NCI-H446 (cell line): ENCODE results near the gene RPS5.
A peak's percentile ranks its signal among the peaks of the same experiment; 100 is the strongest.
"Not testable (repeated sequence)": the region's sequence is repeated elsewhere in the genome, so short reads cannot be mapped to it uniquely, and the experiment has no call there.

ENCODE experiments used
- DNase-seq, 2 experiments: peaks; one replicate each; lab custom pipeline; 2025; lab: John Stamatoyannopoulos, UW

Gene RPS5

GRCh38 chr19:58385891-58386575 is 1.0 kb upstream of the RPS5 start:
- DNase-seq = no peak

DNA sequence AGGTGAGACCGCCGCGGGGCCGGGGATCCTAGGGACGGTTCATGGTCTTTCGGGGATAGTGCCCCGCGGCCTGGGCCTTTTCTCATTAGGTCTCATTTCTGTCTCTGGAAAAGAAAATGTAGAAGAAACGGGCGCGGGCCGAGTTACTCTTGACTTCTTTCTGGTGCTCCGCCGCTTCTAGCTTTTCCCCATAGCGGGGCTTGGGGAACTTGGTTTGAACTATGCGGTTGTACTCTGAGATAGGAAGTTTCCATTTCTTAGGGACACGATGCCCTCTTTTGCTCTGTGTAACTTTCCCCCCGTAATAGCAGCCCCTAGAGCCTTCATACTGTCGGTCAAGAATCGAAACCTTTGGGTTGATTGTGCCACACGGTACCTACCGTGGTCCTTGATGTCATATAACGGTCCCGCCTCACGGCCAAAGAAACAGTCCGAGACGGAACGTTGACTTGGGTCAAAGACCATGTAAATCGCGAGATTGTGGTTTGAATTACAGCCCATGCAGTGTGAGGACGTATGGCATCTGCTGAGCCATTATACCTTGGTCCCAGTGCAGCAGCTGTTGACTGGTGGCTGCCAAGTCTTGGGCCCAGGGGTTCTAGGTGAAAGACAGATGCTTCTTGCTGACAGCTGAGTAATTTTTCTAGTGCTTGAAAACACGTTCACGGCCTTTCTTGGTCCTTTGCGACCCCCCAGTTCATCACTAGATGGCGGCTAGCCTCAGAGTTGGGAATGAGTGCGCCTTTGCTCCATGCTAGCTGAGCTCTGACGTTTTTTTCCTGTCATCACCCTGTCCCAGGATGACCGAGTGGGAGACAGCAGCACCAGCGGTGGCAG is 487 bp downstream of the RPS5 start:
- no peak for DNase-seq

- DNase-seq = no peak
Measured at GRCh38 chr19:58388175-58388526, 1.1 kb downstream of the RPS5 start.

- DNase-seq = no peak
Measured at GRCh38 chr19:58392945-58393724, 6.1 kb downstream of the RPS5 start.

GRCh38 chr19:58393725-58394033 is 6.6 kb downstream of the RPS5 start:
- no peak for DNase-seq

- DNase-seq = no peak
Measured at GRCh38 chr19:58394821-58395219, 7.8 kb downstream of the RPS5 start.

DNA sequence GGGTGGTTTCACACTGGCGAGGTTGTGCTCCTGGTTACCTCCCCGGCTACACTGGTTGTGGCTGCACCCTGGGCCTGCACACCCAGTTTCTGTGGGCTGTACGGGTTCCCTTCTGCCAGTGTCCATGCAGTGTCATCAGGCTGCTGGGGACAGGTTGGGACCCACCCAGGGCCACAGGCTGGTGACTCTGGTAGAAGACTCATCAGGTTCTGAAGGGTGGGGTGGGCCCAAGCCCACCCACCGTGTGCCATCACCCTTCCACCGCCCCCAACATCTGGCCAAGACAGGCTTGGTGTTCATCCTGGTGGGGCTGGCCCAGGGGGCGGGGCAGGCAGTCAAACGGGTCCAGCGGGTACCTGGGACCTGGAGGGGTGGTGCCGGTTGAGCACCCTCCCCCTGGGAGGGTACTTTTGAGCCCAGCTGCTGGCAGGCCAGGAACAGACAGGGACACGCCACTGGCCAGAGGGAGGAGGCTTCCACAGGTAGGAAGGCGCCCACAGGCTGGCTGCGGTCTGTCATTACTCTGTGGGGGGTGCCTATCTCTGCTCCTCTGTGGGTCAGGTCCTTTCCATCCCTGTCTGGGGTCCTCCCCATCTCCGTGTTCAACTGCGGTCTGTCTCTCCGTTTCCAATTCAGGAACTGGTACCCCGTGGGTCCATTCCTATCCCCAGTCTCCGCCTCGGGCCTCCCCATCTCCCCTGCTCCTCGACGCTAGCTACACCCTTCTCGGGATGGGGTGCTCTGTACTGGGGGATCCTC is 8.3 kb downstream of the RPS5 start, which contains the start of gene RNF225:
Gene RNF225 (plus strand): TSS at position 437 of the 759 bp plus-strand sequence. CDS start 434 bp downstream, outside the sequence.
- no peak for DNase-seq

GRCh38 chr19:58395979-58396627 is 9.0 kb downstream of the RPS5 start:
- DNase-seq = no peak

GRCh38 chr19:58396691-58397532 is 9.8 kb downstream of the RPS5 start:
- DNase-seq = no peak

- no peak for DNase-seq
Measured at GRCh38 chr19:58397533-58398037, 10.5 kb downstream of the RPS5 start.

- no peak for DNase-seq
Measured at GRCh38 chr19:58398087-58398486, 11.0 kb downstream of the RPS5 start.

DNA sequence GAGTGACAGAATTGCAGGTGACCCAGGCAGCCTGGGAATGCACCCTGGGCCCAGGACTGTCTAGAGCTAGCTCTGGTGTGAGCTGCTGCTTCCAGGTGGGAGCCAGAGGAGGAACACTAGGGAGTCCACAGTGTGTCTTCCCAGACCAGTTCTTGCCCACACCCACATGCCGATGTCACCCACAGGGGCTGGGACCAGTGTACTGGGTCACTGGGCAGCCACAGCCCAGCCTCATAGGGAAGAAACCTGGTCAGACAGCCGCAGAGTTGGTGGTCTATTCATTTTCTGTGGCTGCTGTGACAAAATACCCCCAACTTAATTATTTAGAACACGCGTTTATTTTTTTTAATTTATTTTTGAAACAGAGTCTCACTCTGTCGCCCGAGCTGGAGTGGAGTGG is 11.5 kb downstream of the RPS5 start:
- DNase-seq = no peak

DNA sequence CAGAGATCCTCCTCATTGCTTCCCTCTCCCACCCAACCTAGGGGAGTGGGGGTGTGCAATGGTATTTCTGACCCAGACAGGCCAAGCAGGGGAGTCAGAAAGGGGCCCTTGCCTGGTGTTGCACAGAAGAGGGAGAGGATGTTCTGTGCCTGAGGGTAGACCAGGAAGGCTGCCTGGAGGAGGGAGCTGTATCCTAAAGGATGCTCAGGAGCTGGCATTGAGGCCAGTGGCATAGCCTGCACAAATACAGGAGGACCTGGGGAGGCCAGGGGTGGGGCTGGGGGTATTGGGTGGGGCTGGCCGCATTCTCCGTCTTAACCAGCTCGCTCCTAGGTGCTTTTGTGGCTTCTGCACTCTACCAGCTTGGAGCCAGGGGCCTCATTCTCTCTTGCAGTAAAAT is 12.8 kb downstream of the RPS5 start:
- DNase-seq = no peak

DNA sequence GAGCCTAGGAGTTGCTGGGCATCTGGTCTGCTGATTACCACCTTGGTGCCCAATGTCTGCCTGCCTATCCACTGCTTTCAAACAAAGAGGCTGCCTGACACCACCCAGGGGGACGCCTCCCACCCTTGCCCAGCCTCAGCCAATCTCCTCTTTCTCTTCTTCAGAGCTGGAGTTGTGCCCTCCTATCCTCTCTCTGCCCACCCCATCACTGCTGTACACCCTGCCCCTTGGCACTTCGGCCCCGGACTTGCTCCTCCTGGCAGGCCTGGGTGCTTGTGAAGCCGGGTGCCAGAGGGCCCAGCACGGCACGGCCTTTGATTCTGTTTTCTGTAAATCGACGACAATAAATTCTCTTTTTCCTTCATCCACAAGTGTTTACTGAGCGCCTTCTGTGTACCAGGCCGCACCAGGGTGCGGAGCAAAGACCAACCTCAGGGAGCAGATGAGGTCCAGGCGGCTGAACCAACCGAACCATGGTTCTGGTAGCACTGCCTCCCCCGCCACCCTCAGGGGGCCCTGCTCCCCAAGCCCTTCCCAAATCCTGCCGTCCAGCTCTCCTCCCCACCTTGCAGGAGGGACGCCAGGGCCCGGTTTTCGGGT is 13.3 kb downstream of the RPS5 start:
- peak; percentile 56 to 80 for DNase-seq

DNA sequence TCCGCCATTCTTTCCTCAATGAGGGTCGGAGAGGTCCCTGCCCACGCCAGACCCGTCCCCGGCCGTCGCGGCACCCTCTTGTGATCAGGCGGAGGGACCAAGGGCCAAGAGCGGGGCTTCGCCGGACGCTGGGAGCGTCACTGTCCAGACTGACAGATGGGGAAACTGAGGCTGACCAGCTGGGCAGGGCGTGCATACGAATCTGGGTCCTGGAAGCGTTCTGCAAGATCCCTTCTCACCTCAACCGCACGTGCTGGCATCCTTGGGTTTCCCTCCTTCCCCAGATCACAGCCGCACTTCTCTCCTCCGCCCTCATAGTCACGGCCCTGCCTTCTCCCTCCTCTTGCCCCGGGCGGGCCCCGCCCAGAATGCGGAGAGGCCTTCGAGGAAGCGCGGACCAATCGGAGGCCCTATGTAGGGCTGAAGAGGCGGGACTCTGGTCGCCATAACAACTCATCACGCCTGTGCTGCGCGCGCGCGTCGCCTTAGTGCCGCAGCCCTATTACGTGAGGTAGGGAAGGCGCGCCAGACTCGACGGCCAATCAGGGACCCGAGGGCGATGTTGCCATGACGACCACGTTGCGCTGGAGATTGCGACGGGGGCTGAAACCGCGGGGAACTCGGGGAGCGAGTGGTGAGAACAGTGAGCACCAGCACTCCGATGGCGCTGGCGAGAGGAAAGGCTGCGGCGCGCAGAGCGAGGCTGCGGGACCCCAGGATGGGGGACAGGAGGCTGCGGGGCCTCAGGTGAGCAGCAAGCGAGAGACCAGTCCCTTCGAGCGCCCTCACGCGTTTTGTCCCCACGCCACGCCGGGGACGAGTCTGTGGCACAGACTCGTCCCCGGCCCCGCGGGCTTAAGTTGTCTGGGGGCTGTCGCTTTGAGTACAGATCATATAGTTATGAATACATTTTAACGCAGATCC is 14.1 kb downstream of the RPS5 start:
- DNase-seq = peak; percentile 99 to 100

- DNase-seq = no peak
Measured at GRCh38 chr19:58401840-58402421, 14.9 kb downstream of the RPS5 start.

GRCh38 chr19:58403920-58404478 is 16.9 kb downstream of the RPS5 start:
- not testable (repeated sequence) for DNase-seq
